SHP77 (cell line): Measurements from ENCODE around the gene ZNF814.
"Not testable (repeated sequence)": the region's sequence is repeated elsewhere in the genome, so short reads cannot be mapped to it uniquely, and the experiment has no call there.

Source experiments
- DNase-seq, 2 experiments: peaks; one replicate each; lab custom pipeline; 2025; lab: John Stamatoyannopoulos, UW

ZNF814 gene

DNA sequence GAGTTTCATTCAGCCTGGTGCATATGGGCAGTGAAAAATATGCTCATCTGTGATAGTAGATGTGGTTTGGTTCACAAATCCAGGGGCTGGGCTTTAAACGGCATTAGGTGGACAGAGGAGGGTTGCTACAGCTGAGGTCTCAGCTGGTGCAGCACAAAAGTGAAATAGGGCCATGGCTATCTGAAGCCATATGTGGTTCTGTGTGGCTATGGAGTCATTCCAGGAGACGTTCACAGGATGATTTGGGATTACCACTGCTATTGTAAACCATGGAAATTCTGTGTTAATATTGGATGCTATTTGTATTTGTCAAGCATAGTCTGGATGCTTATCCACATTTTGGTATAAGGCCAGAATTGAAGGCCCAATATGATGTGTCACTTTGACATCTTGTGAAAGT lies 34.7 kb downstream of the ZNF814 start:
- not testable (repeated sequence) for DNase-seq

DNA sequence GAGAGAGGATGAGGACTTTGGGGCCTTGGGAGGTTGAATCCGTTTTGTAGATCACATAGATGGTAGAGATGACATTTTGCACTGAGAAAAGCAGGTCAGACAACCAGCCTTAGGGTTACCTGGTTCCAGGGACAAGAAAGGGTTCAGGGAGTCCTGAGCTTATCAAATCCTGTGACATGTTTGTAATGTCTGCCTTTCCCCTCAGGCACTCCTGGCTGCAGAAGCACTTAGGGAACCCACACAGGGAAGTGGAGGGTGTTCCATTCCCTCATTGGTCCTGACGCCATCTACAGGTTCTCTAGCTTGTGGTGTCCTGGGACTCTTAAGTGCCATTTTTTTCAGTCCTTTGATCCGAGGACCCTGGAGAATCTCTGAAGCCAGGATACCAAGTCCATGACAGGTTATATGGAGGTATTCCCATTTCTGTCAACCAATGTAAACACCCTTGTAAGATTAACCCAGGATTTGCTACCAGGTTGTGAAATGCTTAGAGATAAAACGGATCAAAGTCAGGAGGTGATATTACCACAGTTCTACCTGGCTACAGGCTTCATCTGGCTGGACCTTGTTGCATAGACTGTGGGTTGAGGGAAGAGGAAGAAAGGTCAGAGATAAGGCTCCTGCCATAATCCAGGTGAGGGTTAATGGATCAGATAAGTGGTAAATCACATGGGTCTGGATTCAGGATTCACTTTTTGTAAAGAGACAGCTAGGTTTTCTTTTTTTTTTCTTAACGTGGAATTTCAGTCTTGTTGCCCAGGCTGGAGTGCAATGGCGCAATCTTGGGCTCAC lies 36.8 kb downstream of the ZNF814 start:
- not testable (repeated sequence) for DNase-seq

- DNase-seq = no peak
Observed at GRCh38 chr19:57850553-57851017, 38.3 kb downstream of the ZNF814 start.

DNA sequence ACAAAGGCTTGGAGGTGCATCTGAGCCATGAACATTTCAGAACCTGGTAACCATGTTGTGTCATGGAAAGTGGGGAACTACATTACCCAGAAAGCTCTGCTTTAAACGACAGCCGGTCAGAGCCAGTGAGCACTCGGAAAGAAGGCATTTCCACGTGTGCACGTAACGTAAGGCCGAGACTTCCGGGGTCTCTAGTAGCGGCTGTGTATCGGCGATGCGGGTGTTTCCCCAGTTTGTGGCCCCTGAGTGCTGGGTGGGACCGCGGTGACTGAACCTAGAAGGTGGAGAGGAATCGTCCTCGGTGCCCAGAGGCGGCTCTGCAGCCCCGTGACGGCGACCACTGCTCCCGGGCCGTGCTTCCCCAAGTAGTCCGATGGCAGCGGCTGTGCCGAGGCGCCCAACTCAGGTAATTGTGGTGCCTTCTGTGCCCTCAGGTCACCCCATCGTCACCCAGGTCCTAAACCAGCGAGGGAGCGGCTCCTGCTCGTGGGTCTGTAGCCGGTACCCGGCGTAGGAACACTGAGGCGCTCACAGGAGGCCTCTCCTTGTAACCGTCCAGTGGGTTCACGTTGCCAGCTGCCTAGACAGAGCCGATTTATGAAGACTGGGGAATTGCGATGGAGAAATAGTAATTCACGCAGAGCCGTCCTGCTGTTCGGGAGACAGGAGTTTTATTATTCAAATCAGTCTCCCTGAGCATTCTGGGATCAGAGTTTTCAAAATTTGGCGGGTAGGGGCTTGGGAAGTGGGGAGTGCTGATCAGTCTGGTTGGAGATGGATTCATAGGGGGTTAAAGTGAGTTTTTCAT lies 39.0 kb downstream of the ZNF814 start, which contains the start of gene ZNF587:
TSS of gene ZNF587 (plus strand) at position 194 of the 808 bp plus-strand sequence. CDS start at position 374, 180 bp downstream.
- DNase-seq = not testable (repeated sequence)

- DNase-seq = not testable (repeated sequence)
Observed at GRCh38 chr19:57849162-57849665, 39.6 kb downstream of the ZNF814 start.

- DNase-seq = not testable (repeated sequence)
Observed at GRCh38 chr19:57847164-57847563, 41.7 kb downstream of the ZNF814 start.

GRCh38 chr19:57841122-57841763 lies 47.6 kb downstream of the ZNF814 start:
- no peak for DNase-seq

DNA sequence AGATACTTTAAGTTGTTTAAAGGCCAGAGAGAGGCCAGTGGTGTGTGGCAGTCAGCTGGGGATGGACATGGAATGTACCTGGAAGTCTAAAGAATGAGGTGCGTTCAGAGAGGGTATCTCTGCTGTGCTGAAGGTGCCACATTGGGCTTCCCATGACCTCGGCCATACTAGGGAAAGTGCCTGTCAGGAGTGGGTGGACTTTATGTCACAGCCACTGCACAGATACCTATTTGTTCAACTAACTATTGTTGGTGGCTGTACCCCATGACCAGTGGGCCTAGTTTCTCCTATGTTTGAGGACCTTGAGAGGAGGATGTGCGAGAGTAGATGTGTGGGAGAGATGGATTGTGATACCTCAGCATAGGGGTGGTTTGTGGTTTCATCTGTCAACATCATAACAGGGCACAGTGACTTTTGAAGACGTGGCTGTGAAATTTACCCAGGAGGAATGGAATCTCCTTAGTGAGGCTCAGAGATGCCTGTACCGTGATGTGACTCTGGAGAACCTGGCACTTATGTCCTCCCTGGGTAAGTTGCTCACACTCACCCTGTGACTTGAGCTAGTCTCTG lies 50.1 kb downstream of the ZNF814 start:
- not testable (repeated sequence) for DNase-seq

- DNase-seq = not testable (repeated sequence)
Observed at GRCh38 chr19:57836991-57837390, 51.8 kb downstream of the ZNF814 start.

DNA sequence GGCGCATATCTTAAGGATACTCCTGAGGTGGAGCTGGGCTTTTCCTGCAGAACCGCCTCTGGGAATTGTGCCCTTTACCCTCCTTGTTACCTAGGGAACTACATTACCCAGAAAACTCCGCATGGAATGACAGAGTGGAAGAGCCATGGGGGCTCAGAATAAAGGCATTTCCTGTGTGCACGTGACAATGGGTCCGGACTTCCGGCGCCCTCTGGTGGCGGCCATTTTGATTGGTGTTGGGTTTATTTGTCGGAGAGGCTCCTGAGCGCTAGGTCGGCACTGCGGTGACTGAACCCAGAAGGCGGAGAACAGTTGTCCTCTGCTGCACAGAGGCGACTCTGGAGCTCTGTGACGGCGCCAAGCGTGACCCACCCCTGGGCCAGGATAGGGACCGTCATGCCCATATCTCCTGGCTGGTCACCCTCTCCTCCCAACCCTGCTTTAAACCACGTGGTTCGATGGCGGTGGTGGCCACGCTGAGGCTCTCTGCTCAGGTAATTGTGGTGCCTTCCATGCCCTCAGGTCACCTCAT lies 58.7 kb downstream of the ZNF814 start, which contains the start of gene ZNF587B:
TSS of gene ZNF587B (plus strand) at position 229 of the 532 bp plus-strand sequence. CDS start at position 459, 230 bp downstream.
- no peak for DNase-seq

DNA sequence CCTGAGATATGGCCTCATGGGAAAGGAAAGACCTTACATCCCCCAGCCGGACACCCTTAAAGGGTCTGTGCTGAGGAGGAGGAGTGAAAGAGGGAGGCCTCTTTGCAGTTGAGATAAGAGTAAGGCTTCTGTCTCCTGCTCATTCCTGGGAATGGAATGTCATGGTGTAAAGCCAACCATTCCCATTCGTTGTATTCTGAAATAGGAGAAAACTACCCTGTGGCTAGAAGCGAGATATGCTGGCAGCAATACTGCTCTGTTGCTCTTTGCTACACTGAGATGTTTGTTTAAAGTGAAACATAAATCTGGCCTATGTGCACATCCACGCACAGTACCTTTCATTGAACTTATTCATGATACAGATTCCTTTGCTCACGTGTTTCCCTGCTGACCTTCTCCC lies 59.5 kb downstream of the ZNF814 start:
- no peak for DNase-seq

DNA sequence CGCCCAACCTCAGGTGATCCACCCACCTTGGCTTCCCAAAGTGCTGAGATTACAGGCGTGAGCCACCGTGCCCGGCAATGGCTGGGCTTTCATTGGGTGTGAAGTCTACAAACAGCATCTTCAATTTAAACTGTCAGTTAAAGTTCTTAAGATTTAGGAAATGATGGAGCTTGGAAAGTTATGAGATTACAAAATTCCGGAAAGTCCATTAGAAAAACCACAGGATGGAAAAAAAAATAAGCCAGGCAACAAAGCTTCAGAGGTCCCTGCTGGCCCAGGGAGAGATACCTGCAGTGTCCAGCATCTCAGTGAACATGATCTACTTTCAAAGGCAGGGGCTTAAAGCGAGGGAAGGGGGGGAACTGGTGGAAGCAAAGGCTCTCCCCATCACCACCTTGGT lies 63.3 kb downstream of the ZNF814 start:
- no peak for DNase-seq

DNA sequence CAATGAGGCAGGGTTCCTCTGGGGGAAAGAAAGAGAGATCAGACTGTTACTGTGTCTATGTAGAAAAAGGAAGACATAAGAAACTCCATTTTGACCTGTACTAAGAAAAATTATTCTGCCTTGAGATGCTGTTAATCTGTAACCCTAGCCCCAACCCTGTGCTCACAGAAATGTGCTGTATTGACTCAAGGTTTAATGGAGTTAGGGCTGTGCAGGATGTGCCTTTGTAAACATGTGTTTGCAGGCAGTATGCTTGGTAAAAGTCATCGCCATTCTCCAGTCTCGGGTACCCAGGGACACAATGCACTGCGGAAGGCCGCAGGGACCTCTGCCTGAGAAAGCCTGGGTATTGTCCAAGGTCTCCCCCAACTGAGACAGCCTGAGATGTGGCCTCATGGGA lies 65.2 kb downstream of the ZNF814 start:
- DNase-seq = not testable (repeated sequence)

DNA sequence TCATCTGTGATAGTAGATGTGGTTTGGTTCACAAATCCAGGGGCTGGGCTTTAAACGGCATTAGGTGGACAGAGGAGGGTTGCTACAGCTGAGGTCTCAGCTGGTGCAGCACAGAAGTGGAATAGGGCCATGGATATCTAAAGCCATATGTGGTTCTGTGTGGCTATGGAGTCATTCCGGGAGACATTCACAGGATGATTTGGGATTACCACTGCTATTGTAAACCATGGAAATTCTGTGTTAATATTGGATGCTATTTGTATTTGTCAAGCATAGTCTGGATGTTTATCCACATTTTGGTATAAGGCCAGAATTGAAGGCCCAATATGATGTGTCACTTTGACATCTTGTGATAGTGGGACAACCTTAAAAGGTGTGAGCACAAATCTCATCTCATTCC lies 65.7 kb downstream of the ZNF814 start:
- DNase-seq = not testable (repeated sequence)

DNA sequence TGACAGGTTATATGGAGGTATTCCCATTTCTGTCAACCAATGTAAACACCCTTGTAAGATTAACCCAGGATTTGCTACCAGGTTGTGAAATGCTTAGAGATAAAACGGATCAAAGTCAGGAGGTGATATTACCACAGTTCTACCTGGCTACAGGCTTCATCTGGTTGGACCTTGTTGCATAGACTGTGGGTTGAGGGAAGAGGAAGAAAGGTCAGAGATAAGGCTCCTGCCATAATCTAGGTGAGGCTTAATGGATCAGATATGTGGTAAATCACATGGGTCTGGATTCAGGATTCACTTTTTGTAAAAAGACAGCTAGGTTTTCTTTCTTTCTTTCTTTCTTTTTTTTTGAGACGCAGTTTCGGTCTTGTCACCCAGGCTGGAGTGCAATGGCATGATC lies 67.3 kb downstream of the ZNF814 start:
- DNase-seq = not testable (repeated sequence)

DNA sequence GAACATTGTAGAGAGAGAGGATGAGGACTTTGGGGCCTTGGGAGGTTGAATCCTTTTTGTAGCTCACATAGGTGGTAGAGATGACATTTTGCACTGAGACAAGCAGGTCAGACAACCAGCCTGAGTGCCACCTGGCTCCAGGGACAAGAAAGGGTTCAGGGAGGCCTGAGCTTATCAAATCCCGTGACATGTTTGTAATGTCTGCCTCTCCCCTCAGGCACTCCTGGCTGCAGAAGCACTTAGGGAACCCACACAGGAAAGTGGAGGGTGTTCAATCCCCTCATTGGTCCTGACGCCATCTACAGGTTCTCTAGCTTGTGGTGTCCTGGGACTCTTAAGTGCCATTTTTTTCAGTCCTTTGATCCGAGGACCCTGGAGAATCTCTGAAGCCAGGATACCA lies 67.7 kb downstream of the ZNF814 start:
- DNase-seq = not testable (repeated sequence)

DNA sequence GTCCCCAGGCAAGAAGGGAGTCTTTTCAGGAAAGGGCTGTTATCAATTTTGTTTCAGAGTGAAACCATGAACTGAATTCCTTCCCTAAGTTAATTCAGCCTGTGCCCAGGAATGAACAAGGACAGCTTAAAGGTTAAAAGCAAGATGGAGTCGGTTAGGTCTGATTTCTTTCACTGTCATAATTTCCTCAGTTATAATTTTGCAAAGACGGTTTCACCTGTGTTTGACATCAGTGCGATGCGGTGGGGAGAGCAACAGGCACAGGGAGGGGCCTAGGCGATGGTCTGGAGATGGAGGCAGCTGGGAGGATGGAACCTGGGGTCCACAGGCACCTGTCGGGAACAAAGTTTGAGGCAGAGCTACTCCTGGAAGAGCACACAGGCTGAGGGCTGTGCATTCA lies 68.2 kb downstream of the ZNF814 start:
- no peak for DNase-seq

DNA sequence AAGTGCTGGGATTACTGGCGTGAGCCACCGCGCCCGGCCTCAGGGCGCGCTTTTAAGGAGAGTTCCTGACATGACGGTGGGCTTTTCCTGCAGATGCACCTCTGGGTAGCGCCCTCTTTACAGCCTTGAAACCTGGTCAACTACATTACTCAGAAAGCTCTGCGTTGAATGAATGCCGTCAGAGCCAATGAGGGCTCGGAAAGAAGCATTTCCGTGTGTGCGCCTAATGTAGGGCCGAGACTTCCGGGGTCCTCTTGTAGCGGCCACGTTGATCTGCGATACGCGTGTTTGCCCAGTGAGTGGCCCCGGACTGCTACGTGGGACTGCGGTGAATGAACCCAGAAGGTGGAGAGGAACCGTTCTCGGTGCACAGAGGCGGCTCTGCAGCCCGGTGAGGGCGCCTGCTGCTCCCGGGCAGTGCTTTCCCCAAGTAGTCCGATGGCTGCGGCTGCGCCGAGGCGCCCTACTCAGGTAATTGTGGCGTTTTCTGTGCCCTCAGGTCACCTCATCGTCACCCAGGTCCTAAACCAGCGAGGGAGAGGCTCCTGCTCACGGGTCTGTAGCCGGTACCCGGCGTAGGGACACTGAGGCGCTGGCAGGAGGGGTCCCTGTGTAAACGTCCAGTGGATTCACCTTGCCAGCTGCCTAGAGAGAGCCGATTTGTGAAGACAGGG lies 69.2 kb downstream of the ZNF814 start:
- peak; percentile 89 to 93 for DNase-seq

DNA sequence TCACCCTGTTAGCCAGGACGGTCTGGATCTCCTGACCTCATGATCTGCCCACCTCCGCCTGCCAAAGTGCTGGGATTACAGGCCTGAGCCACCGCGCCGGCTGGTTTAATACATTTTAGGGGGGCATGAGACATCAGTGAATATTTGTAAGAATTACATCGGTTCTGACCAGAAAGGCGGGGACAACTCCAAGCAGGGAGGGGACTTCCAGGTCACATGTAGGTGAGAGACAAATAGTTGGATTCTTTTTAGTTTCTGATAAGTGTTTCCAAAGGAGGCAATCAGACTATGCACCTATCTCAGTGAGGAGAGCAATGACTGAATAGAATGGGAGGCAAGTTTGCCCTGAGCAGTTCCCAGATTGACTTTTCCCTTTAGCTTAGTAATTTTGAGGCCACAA lies 70.5 kb downstream of the ZNF814 start:
- no peak for DNase-seq

- no peak for DNase-seq
Observed at GRCh38 chr19:57817976-57818375, 70.9 kb downstream of the ZNF814 start.

GRCh38 chr19:57816652-57817051 lies 72.2 kb downstream of the ZNF814 start:
- no peak for DNase-seq
